ENCODE results near the gene LOXL3. TPM values are rescaled to one million over a fixed set of nuclear protein-coding genes. Genes with fewer than 3 reads are reported as not detected.

The LOXL3 gene
- total RNA-seq, 1 experiment from 2014 or later, result 4.1 TPM

DNA sequence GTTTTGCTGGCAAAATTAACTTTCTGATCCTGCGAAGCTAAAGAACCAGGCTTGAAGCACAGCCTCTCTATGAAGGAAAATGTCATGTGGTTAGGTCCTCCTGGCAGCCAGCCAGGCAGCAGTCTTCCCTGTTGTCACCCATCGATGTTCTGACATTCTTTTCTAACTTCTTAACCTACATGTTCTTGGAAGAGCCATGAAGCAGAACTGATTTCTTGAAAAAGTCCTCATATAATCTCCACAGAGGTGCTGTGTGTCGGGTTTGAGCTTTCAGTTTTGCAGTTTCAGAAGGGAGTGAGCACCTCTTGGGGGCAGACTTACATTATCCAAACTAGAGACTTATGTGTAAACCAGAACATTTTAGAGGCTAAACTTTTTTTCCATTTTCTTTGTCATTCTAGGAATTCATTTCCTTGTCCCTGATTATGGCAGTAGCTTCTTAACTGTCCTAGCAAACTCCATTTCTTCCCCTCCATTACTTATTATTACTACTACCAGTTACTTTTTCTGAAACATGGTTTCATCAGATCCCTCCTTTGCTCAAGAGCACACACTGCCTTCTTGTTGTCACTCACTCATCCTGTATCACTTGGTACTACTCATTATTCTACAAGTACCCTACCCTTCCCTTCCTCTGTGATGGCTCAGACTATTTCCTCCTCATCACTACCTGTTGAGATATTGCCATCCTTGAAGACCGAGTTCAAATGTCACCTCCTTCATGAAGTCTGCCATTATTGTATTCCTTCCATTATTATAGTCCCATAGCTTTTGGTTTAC is 31.9 kb upstream of the LOXL3 start:
- ATAC-seq (no peak), DNase-seq (ENCODE audit: low read depth, low spot score) (no peak)
- no peaks in the 10 kb centered on the region for H3K9me3 ChIP-seq (ENCODE audit: control insufficient read depth in 1 of 2, insufficient read depth in 1 of 2, low read depth in 1 of 2, low read length in 2 of 2)
- H4K20me1 ChIP-seq (ENCODE audit: insufficient read depth), result no peaks in the 10 kb centered on the region
- peaks cover 12 to 15% of the 10 kb centered on the region in 2 experiments for H3K4me1 ChIP-seq (ENCODE audit: control insufficient read depth in 1 of 2, insufficient read depth in 2 of 2, low read length in 2 of 2)
- no peak overlapping the region for H3K4me2 ChIP-seq (ENCODE audit: low read length)
- CTCF ChIA-PET, result interaction anchor here (0.6 kb wide), 1 partner anchor 892 kb away, joined by 3 read pairs; no protein-coding TSS in a partner anchor
- H3K79me2 ChIP-seq (ENCODE audit: insufficient read depth, low read length), result no peaks in the 10 kb centered on the region
- H3K36me3 ChIP-seq (ENCODE audit: control insufficient read depth in 1 of 2, insufficient read depth in 2 of 2, low read length in 2 of 2), result no peaks in the 10 kb centered on the region
- no peaks in the 10 kb centered on the region for H3K27me3 ChIP-seq (ENCODE audit: insufficient read depth, low read length)
- no peak overlapping the region for H3K9ac ChIP-seq (ENCODE audit: low read length)
- POLR2A ChIA-PET, result no interaction called here
- RAD21 ChIA-PET (ENCODE audit: low non-redundant PET in 1 of 2, low total read pairs in 2 of 2, uncharacterized antibody in 2 of 2, unreplicated experiment in 2 of 2), result no interaction called here
- no peaks in the 10 kb centered on the region for H3K9me2 ChIP-seq (ENCODE audit: insufficient read depth)
- H3K27ac ChIP-seq (ENCODE audit: low read depth, low read length), result no peak overlapping the region
- BruUV-seq (replicated peaks), result no TSS peak
- no peak overlapping the region for H2AFZ ChIP-seq (ENCODE audit: low read depth, low read length, poor library complexity, severe bottlenecking)
- H3K4me3 ChIP-seq (replicated peaks in 1 of 2; ENCODE audit: low read depth in 1 of 2, low read length in 2 of 2), result no peak overlapping the region
- intact Hi-C loops (cut with micrococcal nuclease), result no loop called here
- TF ChIP-seq, protein P1, sequence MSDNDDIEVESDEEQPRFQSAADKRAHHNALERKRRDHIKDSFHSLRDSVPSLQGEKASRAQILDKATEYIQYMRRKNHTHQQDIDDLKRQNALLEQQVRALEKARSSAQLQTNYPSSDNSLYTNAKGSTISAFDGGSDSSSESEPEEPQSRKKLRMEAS (IDR thresholded peaks at IDR 0.05), result no peak
- TF ChIP-seq RAD21 (IDR thresholded peaks at IDR 0.05; ENCODE audit: low read depth), result peak; percentile 36; the same call in 1 of the 2 replicates

- POLR2A ChIA-PET, result no interaction called here
- Histone ChIP-seq H3K27me3 (ENCODE audit: insufficient read depth, low read length) (no peaks in the 10 kb centered on the region), H2AFZ (ENCODE audit: low read depth, low read length, poor library complexity, severe bottlenecking) (no peak overlapping the region), H3K4me1 (ENCODE audit: control insufficient read depth in 1 of 2, insufficient read depth in 2 of 2, low read length in 2 of 2) (peaks cover 12 to 15% of the 10 kb centered on the region in 2 experiments), H3K27ac (ENCODE audit: low read depth, low read length) (peak overlapping the region; percentile 18; the same call in 1 of the 2 replicates), H3K9me2 (ENCODE audit: insufficient read depth) (no peaks in the 10 kb centered on the region), H3K9me3 (ENCODE audit: control insufficient read depth in 1 of 2, insufficient read depth in 1 of 2, low read depth in 1 of 2, low read length in 2 of 2) (no peaks in the 10 kb centered on the region), H3K4me2 (ENCODE audit: low read length) (peak overlapping the region; percentile 34; the same call in 1 of the 2 replicates), H3K4me3 (replicated peaks in 1 of 2; ENCODE audit: low read depth in 1 of 2, low read length in 2 of 2) (no peak overlapping the region), H3K9ac (ENCODE audit: low read length) (no peak overlapping the region), H3K79me2 (ENCODE audit: insufficient read depth, low read length) (no peaks in the 10 kb centered on the region), H4K20me1 (ENCODE audit: insufficient read depth) (no peaks in the 10 kb centered on the region), H3K36me3 (ENCODE audit: control insufficient read depth in 1 of 2, insufficient read depth in 2 of 2, low read length in 2 of 2) (no peaks in the 10 kb centered on the region)
- no peak for TF ChIP-seq POLR2AphosphoS5 (IDR thresholded peaks at IDR 0.05; ENCODE audit: low read depth, low read length)
- TF ChIP-seq FOSL1 (IDR thresholded peaks at IDR 0.05; ENCODE audit: low read depth), result no peak
- TF ChIP-seq, protein P2, sequence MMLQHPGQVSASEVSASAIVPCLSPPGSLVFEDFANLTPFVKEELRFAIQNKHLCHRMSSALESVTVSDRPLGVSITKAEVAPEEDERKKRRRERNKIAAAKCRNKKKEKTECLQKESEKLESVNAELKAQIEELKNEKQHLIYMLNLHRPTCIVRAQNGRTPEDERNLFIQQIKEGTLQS (IDR thresholded peaks at IDR 0.05), result no peak
- TF ChIP-seq YY1 (IDR thresholded peaks at IDR 0.05; ENCODE audit: extremely low read depth, insufficient replicate concordance, low read depth, low read length), result no peak
- TF ChIP-seq SIN3A (IDR thresholded peaks at IDR 0.05; ENCODE audit: low read depth), result no peak
- TF ChIP-seq ELF1 (IDR thresholded peaks at IDR 0.05; ENCODE audit: borderline replicate concordance, low read depth), result no peak
- no peak for TF ChIP-seq TCF7L2 (IDR thresholded peaks at IDR 0.05; ENCODE audit: borderline replicate concordance, extremely low read depth, insufficient read depth, insufficient read length)
- no peak for TF ChIP-seq CBX3 (IDR thresholded peaks at IDR 0.05; ENCODE audit: low read depth)
- TF ChIP-seq, protein P1 (IDR thresholded peaks at IDR 0.05), result no peak
- TF ChIP-seq EZH2phosphoT487 (IDR thresholded peaks at IDR 0.05; ENCODE audit: borderline replicate concordance), result no peak
- no peak for TF ChIP-seq CEBPB (IDR thresholded peaks at IDR 0.05; ENCODE audit: low read depth)
- TF ChIP-seq POLR2A (IDR thresholded peaks at IDR 0.05; ENCODE audit: borderline replicate concordance, extremely low read depth, insufficient read depth, insufficient read length), result no peak
- no peak for TF ChIP-seq RAD21 (IDR thresholded peaks at IDR 0.05; ENCODE audit: low read depth)
- TF ChIP-seq ZNF274 (IDR thresholded peaks at IDR 0.05; ENCODE audit: low read depth, low read length), result no peak
- no peak for TF ChIP-seq EZH2 (IDR thresholded peaks at IDR 0.05)
- TF ChIP-seq EGR1 (IDR thresholded peaks at IDR 0.05; ENCODE audit: low read depth), result no peak
- intact Hi-C loops (cut with micrococcal nuclease), result no loop called here
- no TSS peak for BruUV-seq (replicated peaks)
- DNase-seq (ENCODE audit: low read depth, low spot score) (no peak), ATAC-seq (no peak)
- RAD21 ChIA-PET (ENCODE audit: low non-redundant PET in 1 of 2, low total read pairs in 2 of 2, uncharacterized antibody in 2 of 2, unreplicated experiment in 2 of 2), result no interaction called here
- CTCF ChIA-PET, result no interaction called here
Observed at GRCh38 chr2:74584088-74584645, 30.4 kb upstream of the LOXL3 start.
